Breast epithelium (tissue), 4 donors: Measurements from ENCODE around the gene STRA8. TPM values are rescaled to one million over a fixed set of nuclear protein-coding genes. Genes with fewer than 3 reads are reported as not detected.
"Not testable (repeated sequence)": the region's sequence is repeated elsewhere in the genome, so short reads cannot be mapped to it uniquely, and the experiment has no call there.

ENCODE experiments used
- DNase-seq, 2 donors: peaks; one replicate each; pipeline ENCODE4 v3.0.0-alpha.2; 2019; ENCODE audit warnings: low spot score in 2 of 2
- H3K27ac ChIP-seq, 2 donors: fragments of 200-600 bp; sonication (generic) in 1 of 2; one replicate each; pipeline ENCODE4 v1.5.1; 2016 to 2019; ENCODE audit warnings: mild to moderate bottlenecking in 1 of 2
- H3K27me3 ChIP-seq, 2 donors: fragments of 200-600 bp; sonication (generic) in 1 of 2; one replicate each; pipeline versions ENCODE4 v1.5.1 to v1.6.0; 2017 to 2019; ENCODE audit warnings: control low read depth in 1 of 2, mild to moderate bottlenecking in 1 of 2
- H3K36me3 ChIP-seq: fragments of 200-600 bp; one replicate; pipeline ENCODE4 v1.5.1; 2019
- H3K4me1 ChIP-seq, 2 donors: fragments of 200-600 bp; sonication (generic); one replicate each; pipeline ENCODE4 v1.5.1; 2016 to 2019; ENCODE audit warnings: control low read depth in 1 of 2
- H3K4me3 ChIP-seq, 3 donors: fragments of 200-600 bp; sonication (generic); 1 replicate in 2 of 3; 2 replicates in 1 of 3; pipeline ENCODE4 v1.5.1; 2016 to 2019; ENCODE audit warnings: mild to moderate bottlenecking in 3 of 3, moderate library complexity in 2 of 3
- H3K9me3 ChIP-seq, 2 donors: fragments of 200-600 bp; sonication (generic) in 1 of 2; one replicate each; pipeline ENCODE4 v1.5.1; 2016 to 2019; ENCODE audit warnings: control low read depth in 1 of 2
- POLR2A ChIP-seq: fragments of 450-650 bp; IDR thresholded peaks from one replicate; pipeline ENCODE4 v1.6.1; 2016; ENCODE audit warnings: antibody characterized with exemption, mild to moderate bottlenecking, moderate library complexity
- POLR2AphosphoS5 ChIP-seq, 3 donors: sonication (generic); formaldehyde crosslinking; IDR thresholded peaks; one replicate each; pipeline ENCODE4 v1.6.1; 2017; ENCODE audit warnings: antibody characterized with exemption in 3 of 3
- intact Hi-C: fragments of 100-400 bp; cut with DNase I; formaldehyde crosslinking; loops from one replicate; pipeline ENCODE4 v1.15.1; 2023; ENCODE audit warnings: low total_unique reads
- total RNA-seq, 3 donors: library from RNA; depleted of rRNA; stranded (reverse); fragments of >200 nt; gene quantifications; one replicate each; pipeline ENCODE4 v1.1.0, GENCODE V29; 2016
- TF ChIP-seq, protein P1 (sequence below), 3 donors: fragments of 450-650 bp; IDR thresholded peaks; one replicate each; pipeline ENCODE4 v1.5.1; 2016 to 2017; ENCODE audit warnings: antibody characterized with exemption in 3 of 3, mild to moderate bottlenecking in 3 of 3, moderate library complexity in 3 of 3

STRA8 gene
- total RNA-seq, 3 donors from 2014 or later = not detected

DNA sequence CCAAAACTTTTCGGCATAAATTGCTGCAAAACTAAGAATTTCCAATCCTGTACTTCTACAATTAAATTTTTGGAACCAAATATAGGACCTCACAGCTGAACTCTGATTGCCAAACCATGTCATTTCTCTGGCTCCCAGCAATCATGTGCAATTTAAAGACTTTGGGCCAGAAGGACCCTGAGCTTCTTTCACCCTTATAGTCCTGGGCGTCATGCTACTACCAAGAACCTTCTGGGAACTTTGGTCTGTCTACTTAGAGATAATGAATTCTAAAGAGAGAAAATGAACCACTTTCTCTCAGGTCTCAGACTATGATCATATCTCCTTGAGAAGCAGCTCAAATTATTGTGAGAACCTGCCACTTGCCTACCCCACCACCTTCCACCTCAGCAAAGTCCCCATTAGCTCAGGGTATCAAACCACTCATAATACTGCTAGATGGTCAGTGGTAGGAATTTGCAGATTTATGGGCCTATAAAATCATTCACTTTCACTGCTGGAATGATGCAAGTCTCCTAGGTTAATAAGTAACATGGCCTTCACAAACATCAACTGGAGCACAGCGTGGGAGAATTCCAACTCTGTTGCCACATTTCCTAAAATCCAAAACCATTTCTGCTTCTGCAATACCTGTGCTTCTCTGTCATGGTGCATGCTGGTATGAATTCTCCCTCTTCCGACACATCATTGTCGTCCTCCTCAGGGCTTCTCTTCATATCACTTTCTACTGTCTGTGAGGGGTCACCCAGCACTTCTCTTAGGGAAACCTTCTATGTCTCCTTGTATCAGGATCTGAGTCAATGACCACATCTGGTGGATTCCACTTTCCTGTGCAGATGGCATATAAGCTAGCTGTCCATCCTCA is 15.8 kb upstream of the STRA8 start:
- H3K36me3 ChIP-seq = no peaks in the 10 kb centered on the region
- intact Hi-C loops = no loop called here
- no peaks in the 10 kb centered on the region for H3K27me3 ChIP-seq
- no peak overlapping the region for H3K4me3 ChIP-seq
- no peak for TF ChIP-seq POLR2A
- DNase-seq = no peak
- H3K9me3 ChIP-seq = no peaks in the 10 kb centered on the region
- no peak overlapping the region for H3K27ac ChIP-seq
- H3K4me1 ChIP-seq = no peaks in the 10 kb centered on the region

DNA sequence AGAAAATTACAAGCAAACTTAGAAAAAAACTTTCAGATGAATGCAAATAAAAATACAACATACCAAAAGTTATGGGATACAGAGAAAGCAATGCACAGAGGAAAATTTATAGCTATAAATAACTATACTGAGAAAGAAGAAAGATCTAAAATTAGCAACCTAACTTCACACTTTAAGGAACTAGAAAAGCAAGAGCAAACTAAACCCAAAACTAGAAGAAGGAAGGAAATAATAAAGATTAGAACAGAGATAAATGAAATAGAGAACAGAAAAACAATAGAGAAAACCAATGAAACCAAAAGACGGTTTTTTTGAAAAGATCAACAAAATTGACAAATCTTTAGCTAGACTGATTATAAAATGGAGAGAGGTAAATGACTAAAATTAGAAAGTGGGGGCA is 9.6 kb upstream of the STRA8 start:
- no peak for DNase-seq
- H3K27ac ChIP-seq = no peak overlapping the region
- H3K9me3 ChIP-seq = no peaks in the 10 kb centered on the region
- no peaks in the 10 kb centered on the region for H3K4me1 ChIP-seq
- H3K4me3 ChIP-seq = no peak overlapping the region
- H3K27me3 ChIP-seq = no peaks in the 10 kb centered on the region
- TF ChIP-seq, protein P1, sequence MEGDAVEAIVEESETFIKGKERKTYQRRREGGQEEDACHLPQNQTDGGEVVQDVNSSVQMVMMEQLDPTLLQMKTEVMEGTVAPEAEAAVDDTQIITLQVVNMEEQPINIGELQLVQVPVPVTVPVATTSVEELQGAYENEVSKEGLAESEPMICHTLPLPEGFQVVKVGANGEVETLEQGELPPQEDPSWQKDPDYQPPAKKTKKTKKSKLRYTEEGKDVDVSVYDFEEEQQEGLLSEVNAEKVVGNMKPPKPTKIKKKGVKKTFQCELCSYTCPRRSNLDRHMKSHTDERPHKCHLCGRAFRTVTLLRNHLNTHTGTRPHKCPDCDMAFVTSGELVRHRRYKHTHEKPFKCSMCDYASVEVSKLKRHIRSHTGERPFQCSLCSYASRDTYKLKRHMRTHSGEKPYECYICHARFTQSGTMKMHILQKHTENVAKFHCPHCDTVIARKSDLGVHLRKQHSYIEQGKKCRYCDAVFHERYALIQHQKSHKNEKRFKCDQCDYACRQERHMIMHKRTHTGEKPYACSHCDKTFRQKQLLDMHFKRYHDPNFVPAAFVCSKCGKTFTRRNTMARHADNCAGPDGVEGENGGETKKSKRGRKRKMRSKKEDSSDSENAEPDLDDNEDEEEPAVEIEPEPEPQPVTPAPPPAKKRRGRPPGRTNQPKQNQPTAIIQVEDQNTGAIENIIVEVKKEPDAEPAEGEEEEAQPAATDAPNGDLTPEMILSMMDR (IDR thresholded peaks at IDR 0.05) = no peak
- TF ChIP-seq POLR2AphosphoS5 (IDR thresholded peaks at IDR 0.05) = no peak
- no peak for TF ChIP-seq POLR2A
- intact Hi-C loops = no loop called here
- no peaks in the 10 kb centered on the region for H3K36me3 ChIP-seq

DNA sequence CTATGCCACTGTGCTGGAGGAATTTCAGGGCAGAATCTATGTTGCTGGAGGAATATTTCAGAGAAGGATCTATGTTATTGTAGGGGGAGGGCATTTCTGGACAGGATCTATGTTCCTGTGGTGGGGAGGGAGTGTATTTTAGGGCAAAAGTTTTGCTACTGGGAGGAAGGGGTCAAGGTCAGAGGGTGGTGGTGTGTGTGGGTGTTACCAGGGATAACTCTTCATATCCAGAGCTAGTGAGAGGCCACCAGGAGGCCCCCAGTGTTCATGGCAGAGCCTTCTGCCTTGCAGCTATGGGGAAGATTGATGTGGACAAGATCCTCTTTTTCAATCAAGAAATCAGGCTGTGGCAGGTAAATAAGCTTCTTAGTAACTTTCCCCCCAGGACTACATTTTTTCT is 2.0 kb upstream of the STRA8 start:
- Histone ChIP-seq H3K27me3 (no peaks in the 10 kb centered on the region), H3K36me3 (no peaks in the 10 kb centered on the region), H3K27ac (no peak overlapping the region), H3K9me3 (no peaks in the 10 kb centered on the region), H3K4me3 (no peak overlapping the region), H3K4me1 (no peaks in the 10 kb centered on the region)
- DNase-seq = no peak
- intact Hi-C loops = no loop called here
- TF ChIP-seq, protein P1 (IDR thresholded peaks at IDR 0.05) = no peak
- TF ChIP-seq POLR2A (no peak), POLR2AphosphoS5 (IDR thresholded peaks at IDR 0.05) (no peak)

DNA sequence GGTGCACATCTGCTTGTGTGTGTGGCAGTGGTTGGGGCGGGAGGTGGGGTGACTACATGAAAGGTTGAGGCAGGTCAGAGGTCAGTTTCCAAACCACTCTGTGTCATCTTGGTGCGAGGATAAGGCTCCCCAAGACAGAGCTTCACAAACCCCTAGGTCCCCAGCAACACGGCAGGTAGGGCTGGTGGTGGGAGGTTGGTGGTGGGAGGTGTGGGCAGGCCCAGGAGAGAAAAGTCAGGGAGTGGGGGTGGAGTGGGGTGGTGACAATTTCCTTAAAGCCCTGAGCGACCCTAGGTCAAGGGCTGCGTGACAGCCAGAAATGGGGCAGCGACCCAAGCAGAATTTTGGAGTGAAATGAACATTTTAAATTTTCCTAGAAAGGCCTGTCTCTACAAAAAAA is 1.6 kb upstream of the STRA8 start:
- Histone ChIP-seq H3K36me3 (no peaks in the 10 kb centered on the region), H3K4me1 (no peaks in the 10 kb centered on the region), H3K9me3 (no peaks in the 10 kb centered on the region), H3K4me3 (no peak overlapping the region), H3K27ac (no peak overlapping the region), H3K27me3 (no peaks in the 10 kb centered on the region)
- no peak for TF ChIP-seq POLR2AphosphoS5 (IDR thresholded peaks at IDR 0.05)
- no peak for TF ChIP-seq POLR2A
- TF ChIP-seq, protein P1 (IDR thresholded peaks at IDR 0.05) = no peak
- intact Hi-C loops = no loop called here
- no peak for DNase-seq

DNA sequence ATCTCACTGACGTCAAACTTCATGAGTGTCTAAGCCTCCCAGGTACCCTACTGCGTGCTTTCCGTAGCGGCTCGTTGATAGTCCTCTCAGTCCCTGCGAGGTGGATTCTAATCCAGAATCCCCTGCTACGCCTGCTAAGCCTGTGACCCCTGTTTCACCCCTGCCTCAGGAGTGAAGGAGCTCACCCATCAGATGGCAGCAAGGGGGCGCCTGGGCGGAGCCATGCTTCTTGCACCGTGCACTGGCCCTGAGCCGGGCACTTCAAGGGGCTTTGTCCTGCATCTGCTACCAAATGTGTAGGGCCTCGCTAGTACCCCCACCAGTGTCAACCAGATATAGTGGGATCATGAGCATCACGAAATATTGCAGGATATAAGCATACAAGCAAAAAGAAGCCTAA is 918 bp upstream of the STRA8 start:
- intact Hi-C loops = no loop called here
- Histone ChIP-seq H3K36me3 (no peaks in the 10 kb centered on the region), H3K27ac (no peak overlapping the region), H3K27me3 (no peaks in the 10 kb centered on the region), H3K9me3 (no peaks in the 10 kb centered on the region), H3K4me3 (no peak overlapping the region), H3K4me1 (no peaks in the 10 kb centered on the region)
- DNase-seq = no peak
- TF ChIP-seq POLR2AphosphoS5 (IDR thresholded peaks at IDR 0.05) (no peak), POLR2A (no peak)
- TF ChIP-seq, protein P1 (IDR thresholded peaks at IDR 0.05) = no peak

DNA sequence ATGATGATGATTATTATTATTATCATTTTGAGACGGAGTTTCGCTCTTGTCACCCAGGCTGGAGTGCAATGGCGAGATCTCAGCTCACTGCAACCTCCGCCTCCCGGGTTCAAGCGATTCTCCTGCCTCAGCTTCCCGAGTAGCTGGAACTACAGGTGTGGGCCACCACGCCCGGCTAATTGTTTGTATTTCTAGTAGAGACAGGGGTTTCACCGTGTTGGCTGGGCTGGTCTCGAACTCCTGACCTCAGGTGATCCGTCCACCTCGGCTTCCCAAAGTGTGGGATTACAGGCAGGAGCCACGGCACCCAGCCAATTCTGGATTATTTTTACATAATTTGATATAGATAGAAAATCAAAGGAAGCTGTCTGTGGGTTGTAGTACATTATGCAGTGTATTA is 457 bp downstream of the STRA8 start:
- H3K36me3 ChIP-seq, H3K27me3 ChIP-seq, H3K9me3 ChIP-seq, H3K4me3 ChIP-seq, H3K27ac ChIP-seq, H3K4me1 ChIP-seq, intact Hi-C loops, DNase-seq: not testable (repeated sequence)
